AG04449 (cell line): ENCODE measurements around the gene RNASE8.

Source experiments
- CTCF ChIA-PET: fragments of 350-600 bp; formaldehyde crosslinking; extraction: SDS; loops from one replicate; lab custom pipeline; 2021; ENCODE audit warnings: antibody characterized with exemption; lab: Yijun Ruan, JAX
- POLR2A ChIA-PET: fragments of 400-600, 350-600 bp; formaldehyde crosslinking; extraction: SDS; loops from one replicate; lab custom pipeline; 2020; ENCODE audit warnings: antibody characterized with exemption, inconsistent platforms; lab: Yijun Ruan, JAX
- DNase-seq: peaks from one replicate; pipeline ENCODE4 v3.0.0-alpha.2; 2010; ENCODE audit warnings: low read depth, low spot score
- H3K4me3 ChIP-seq: 2 replicates; pipeline ENCODE4 v1.5.1; 2011; ENCODE audit warnings: low read depth, mild to moderate bottlenecking, control low read depth, low read length
- CTCF ChIP-seq: IDR thresholded peaks from one replicate; pipeline ENCODE4 v1.5.1; 2011; ENCODE audit warnings: mild to moderate bottlenecking, moderate library complexity, low read length, control low read depth, inconsistent platforms; ENCODE audit not compliant: insufficient read depth; ENCODE audit errors: missing control alignments

Gene RNASE8

GRCh38 chr14:21107283-21107800, 49.7 kb downstream of the RNASE8 start:
- no peak for TF ChIP-seq CTCF
- no peak for DNase-seq
- H3K4me3 ChIP-seq, result no peak overlapping the region
- CTCF ChIA-PET, result interaction anchor here (0.9 to 14.2 kb wide), 21 partner anchors 7 to 494 kb away, joined by 3 to 684 read pairs (median 11); partner anchors contain the start of genes ARHGEF40, RNASE7, SLC39A2 and ZNF219
- POLR2A ChIA-PET, result no interaction called here
